ENCODE measurements around the gene PKD1L1. TPM values are rescaled to one million over a fixed set of nuclear protein-coding genes. Genes with fewer than 3 reads are reported as not detected.
A peak's percentile ranks its signal among the peaks of the same experiment; 100 is the strongest.

PKD1L1 gene
- total RNA-seq, 1 experiment from 2014 or later = 0.07 TPM

DNA sequence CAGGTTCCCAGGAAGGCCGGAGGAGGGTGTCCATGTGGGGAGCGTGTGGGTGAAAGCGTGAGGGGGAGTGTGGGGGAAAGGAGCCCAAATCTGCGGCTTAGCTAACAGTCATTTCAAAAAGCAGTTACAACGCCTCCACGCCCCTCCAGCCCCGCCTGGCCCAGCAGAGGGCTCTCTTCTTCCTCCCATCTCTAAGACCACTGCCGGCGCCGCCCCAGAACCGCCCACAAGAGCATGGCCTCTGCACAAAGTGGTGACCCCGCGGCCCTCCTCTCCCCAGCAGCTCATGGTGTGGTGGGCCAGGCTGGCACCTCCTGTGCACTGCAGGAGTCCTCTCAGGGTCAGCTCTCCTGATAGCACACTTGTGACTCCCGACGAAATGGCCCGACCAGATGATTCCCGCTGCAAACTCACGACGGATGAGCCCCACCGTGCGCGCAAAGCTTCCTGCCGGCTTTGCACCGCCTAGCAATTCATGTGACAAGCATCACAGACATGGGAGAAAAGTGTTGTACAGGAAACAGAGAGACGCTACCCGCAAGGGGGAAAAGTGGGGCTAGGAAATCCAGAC is 43.6 kb upstream of the PKD1L1 start (continued):
- no peak for TF ChIP-seq ETV6 (CRISPR knock-in tag; IDR thresholded peaks at IDR 0.05)
- TF ChIP-seq AR (CRISPR knock-in tag; IDR thresholded peaks at IDR 0.05) = no peak
- 0 out of 2 replicates have a peak, but pooled peaks have one; percentile 17 for TF ChIP-seq ZNF121 (CRISPR knock-in tag; IDR thresholded peaks at IDR 0.05)
- TF ChIP-seq NR1H2 (CRISPR knock-in tag; IDR thresholded peaks at IDR 0.05) = no peak
- TF ChIP-seq, protein P1, sequence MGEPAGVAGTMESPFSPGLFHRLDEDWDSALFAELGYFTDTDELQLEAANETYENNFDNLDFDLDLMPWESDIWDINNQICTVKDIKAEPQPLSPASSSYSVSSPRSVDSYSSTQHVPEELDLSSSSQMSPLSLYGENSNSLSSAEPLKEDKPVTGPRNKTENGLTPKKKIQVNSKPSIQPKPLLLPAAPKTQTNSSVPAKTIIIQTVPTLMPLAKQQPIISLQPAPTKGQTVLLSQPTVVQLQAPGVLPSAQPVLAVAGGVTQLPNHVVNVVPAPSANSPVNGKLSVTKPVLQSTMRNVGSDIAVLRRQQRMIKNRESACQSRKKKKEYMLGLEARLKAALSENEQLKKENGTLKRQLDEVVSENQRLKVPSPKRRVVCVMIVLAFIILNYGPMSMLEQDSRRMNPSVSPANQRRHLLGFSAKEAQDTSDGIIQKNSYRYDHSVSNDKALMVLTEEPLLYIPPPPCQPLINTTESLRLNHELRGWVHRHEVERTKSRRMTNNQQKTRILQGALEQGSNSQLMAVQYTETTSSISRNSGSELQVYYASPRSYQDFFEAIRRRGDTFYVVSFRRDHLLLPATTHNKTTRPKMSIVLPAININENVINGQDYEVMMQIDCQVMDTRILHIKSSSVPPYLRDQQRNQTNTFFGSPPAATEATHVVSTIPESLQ (CRISPR knock-in tag; IDR thresholded peaks at IDR 0.05) = no peak
- TF ChIP-seq ZNF281 (CRISPR knock-in tag; IDR thresholded peaks at IDR 0.05) = no peak
- TF ChIP-seq CBFB (CRISPR knock-in tag; IDR thresholded peaks at IDR 0.05; ENCODE audit: low read depth) = no peak
- no peak for TF ChIP-seq ZNF219 (CRISPR knock-in tag; IDR thresholded peaks at IDR 0.05; ENCODE audit: borderline replicate concordance)
- TF ChIP-seq ZNF317 (CRISPR knock-in tag; IDR thresholded peaks at IDR 0.05; ENCODE audit: borderline replicate concordance, low read depth) = no peak
- no peak for TF ChIP-seq E2F4 (CRISPR knock-in tag; IDR thresholded peaks at IDR 0.05; ENCODE audit: borderline replicate concordance, low read depth)
- TF ChIP-seq TEAD1 (CRISPR knock-in tag; IDR thresholded peaks at IDR 0.05) = peak; percentile 62; the same call in 1 of the 2 replicates
- no peak for TF ChIP-seq USF1 (CRISPR knock-in tag; IDR thresholded peaks at IDR 0.05)
- TF ChIP-seq FOXP1 (CRISPR knock-in tag; IDR thresholded peaks at IDR 0.05; ENCODE audit: borderline replicate concordance) = peak; percentile 38; the same call in 1 of the 2 replicates
- no peak for TF ChIP-seq ERG (CRISPR knock-in tag; IDR thresholded peaks at IDR 0.05)
- TF ChIP-seq RORB (CRISPR knock-in tag; IDR thresholded peaks at IDR 0.05) = no peak
- TF ChIP-seq ZNF232 (CRISPR knock-in tag; IDR thresholded peaks at IDR 0.05) = peak; percentile 69; the same call in 1 of the 2 replicates
- peak; percentile 60; the same call in 1 of the 2 replicates for TF ChIP-seq SP1 (CRISPR knock-in tag; conservative IDR thresholded peaks at IDR 0.05)
- TF ChIP-seq, protein P2, sequence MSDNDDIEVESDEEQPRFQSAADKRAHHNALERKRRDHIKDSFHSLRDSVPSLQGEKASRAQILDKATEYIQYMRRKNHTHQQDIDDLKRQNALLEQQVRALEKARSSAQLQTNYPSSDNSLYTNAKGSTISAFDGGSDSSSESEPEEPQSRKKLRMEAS (CRISPR knock-in tag; IDR thresholded peaks at IDR 0.05) = peak; percentile 49; the same call in 1 of the 2 replicates
- TF ChIP-seq ZNF423 (CRISPR knock-in tag; IDR thresholded peaks at IDR 0.05) = peak; percentile 87
- TF ChIP-seq ZNF138 (CRISPR knock-in tag; conservative IDR thresholded peaks at IDR 0.05) = 0 out of 2 replicates have a peak, but pooled peaks have one; percentile 30
- no peak for TF ChIP-seq FOXJ3 (CRISPR knock-in tag; IDR thresholded peaks at IDR 0.05; ENCODE audit: borderline replicate concordance)
- TF ChIP-seq, protein P3, sequence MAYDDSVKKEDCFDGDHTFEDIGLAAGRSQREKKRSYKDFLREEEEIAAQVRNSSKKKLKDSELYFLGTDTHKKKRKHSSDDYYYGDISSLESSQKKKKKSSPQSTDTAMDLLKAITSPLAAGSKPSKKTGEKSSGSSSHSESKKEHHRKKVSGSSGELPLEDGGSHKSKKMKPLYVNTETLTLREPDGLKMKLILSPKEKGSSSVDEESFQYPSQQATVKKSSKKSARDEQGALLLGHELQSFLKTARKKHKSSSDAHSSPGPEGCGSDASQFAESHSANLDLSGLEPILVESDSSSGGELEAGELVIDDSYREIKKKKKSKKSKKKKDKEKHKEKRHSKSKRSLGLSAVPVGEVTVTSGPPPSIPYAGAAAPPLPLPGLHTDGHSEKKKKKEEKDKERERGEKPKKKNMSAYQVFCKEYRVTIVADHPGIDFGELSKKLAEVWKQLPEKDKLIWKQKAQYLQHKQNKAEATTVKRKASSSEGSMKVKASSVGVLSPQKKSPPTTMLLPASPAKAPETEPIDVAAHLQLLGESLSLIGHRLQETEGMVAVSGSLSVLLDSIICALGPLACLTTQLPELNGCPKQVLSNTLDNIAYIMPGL (CRISPR knock-in tag; IDR thresholded peaks at IDR 0.05) = no peak
